ENCODE results near the gene PTPRC.

The PTPRC gene

GRCh38 chr1:198676253-198676652 is 37.4 kb downstream of the PTPRC start:
- DNase-seq = no peak

GRCh38 chr1:198677027-198677426 is 38.2 kb downstream of the PTPRC start:
- no peak for DNase-seq

DNA sequence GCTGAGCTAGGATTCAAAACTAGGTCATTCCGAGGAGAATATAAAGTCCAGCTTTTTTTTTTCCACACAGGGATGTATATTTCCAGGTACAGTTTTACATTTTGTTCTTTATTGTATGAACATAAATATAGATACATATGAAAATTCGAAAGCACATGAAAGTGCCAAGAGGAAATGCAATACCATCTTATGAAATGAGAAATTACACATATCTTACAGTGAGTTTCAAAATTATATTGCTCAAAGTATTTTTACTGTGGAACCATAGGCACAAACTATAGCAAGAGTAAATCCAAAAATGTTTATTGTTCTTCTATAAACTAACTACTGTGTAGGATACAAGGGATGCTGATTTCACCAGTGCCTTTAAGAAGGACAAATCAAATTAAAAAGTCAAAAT is 39.0 kb downstream of the PTPRC start:
- DNase-seq = no peak

DNA sequence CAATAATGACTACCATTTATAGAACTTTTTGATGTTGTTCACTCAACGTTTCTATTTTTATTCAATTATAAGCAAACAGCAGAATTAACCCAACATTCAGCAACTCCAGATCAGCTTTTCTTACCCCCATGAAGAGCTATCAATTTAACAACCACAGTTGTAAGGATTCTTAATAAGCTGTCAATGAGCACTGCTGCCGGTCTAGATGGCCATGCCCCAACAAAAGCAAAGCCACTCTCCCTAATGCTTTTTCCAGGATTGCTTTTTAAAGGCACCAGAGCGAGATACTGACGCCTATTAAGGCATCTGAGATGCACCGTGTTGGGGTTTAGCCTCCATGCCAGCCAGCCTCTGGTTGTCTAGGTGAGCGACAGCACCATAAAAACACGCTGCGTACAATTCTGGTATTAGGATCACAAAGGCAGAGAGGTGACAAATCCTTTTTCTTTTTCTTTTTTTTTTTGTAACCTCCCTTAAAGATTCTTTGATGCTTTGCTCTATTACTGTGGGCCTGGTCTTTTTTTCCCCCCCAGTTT is 39.5 kb downstream of the PTPRC start:
- no peak for DNase-seq

- DNase-seq = no peak
Measured at GRCh38 chr1:198678901-198679329, 40.1 kb downstream of the PTPRC start.

DNA sequence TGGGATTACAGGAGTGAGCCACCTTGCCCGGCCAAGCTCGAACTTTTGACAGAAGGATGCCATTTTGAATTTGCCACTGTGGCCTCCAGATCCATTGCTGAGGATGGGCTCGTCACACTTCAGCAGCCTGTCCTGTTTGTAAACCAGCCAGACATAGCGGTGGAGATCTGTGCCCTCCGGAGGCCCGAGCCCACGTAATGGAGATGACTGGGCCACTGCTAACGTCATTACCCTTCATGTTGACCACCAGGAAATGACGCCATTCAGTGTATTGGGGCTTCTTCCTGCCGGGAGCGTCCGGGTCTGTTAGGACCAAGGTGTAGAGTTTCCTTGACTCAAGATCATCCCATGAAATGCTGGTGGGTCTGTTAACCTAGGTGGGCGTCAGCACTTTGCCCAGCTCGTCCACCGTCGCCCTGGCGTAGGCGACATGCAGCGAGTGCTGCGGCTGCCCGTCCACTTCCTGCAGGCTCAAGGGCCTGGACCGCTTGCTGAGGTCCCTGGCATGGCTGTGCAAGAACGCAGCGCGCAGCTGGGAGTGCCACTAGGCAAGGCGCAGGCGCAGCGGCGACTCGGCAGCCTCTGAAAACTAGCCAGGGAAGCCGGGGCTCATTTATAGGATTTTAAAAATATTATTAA is 40.8 kb downstream of the PTPRC start:
- DNase-seq = no peak

DNA sequence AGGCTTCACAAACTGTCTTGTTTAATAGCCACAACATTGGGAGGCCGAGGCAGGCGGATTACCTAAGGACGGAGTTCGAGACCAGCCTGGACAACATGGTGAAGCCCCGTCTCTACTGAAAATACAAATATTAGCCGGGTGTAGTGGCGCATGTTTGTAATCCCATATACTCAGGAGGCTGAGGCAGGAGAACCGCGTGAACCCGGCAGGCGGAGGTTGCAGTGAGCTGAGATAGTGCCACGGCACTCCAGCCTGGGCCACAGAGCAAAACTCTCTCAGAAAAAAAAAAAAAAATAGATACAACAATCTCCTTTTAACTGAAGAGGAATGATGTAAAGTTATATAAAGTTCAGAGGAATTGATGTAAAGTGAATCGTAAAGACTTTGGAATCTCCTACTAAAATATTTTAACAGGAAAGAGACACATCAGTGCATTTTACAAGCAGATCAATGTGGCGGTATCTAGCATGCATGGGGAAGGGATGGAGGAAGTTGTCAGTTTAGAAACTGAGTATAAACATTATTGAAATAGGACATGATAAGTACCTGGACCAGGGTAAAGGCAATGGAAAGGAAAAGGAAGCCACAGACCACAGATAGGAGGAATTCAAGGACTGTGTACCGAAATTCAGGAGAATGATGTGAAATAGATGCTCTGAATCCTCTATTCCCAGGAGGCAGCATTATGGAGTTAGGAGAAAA is 41.5 kb downstream of the PTPRC start:
- no peak for DNase-seq

DNA sequence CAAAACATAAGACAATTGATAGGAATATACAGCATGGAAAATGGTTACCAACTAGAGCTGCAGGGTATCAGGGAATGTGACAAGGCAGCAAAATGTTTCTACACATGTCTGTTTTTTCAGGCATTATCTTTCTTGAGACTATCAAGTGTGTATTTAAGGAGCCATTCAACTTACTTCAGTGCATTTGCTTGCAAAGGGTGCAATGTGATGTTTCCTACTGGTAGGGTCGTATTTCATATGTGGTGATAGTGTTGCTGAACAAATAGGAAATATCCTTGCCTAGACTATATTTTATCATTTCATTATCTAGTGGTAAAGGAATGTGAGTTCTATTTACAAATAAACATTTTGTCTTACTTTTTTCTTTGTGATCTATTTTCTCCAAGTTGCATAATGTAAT is 42.4 kb downstream of the PTPRC start:
- no peak for DNase-seq

GRCh38 chr1:198681831-198682759 is 43.3 kb downstream of the PTPRC start:
- peak; percentile 36 for DNase-seq

GRCh38 chr1:198682850-198683249 is 44.0 kb downstream of the PTPRC start:
- DNase-seq = no peak

DNA sequence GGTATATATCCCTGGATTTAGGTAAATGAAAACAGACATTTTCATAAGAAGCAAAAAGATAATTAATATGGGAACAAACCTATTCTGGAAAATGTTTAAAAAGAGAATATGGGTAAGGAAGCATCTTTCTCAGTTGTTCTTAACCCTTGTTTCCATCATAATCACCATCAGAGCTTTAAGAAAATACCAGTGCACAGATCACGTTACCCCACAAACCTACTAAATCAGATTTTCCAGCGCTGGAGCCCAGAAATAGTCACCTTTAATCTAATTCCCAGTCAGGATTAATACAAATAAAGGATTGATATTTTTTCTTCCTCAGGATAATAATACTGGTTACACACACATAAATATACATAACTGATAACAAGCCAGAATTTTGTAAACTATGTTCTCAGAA is 44.6 kb downstream of the PTPRC start:
- no peak for DNase-seq

- DNase-seq = no peak
Measured at GRCh38 chr1:198686069-198686728, 47.4 kb downstream of the PTPRC start.

DNA sequence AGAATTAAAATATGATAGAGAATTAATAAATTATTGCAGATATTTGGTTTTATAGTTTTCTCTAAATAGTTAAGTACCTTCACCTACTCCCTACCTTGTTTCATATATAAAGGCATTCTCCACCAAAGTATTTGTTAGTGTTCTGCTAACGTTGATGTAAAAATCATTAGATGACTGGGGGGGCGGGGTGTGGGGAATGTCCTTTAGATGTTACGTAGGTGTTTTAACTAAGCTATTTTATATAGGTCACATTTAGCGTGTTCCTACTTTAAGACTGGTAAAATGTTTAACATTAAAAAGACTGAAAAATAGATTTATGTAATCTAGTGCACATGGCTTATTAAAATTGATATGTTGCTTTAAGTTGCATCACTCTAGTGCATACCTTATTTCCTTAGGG is 48.6 kb downstream of the PTPRC start:
- no peak for DNase-seq

DNA sequence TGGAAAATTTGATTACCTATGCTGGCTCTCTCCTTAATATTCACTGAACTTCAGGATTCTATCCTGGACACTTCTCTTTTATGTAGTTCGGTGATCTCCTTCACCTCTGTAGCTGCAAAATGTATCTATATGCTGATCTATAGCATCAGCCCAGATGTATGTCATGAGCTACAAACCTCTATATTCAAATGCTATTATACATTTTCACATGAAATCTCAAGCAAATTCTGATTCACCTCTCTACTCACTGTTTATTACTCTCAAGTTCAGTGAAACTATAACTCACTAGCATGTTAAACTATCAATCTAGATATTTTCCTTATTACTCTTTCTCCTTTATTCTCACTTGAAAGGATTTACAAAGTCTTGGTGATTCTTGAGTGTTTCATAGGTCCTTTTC is 52.2 kb downstream of the PTPRC start:
- no peak for DNase-seq

DNA sequence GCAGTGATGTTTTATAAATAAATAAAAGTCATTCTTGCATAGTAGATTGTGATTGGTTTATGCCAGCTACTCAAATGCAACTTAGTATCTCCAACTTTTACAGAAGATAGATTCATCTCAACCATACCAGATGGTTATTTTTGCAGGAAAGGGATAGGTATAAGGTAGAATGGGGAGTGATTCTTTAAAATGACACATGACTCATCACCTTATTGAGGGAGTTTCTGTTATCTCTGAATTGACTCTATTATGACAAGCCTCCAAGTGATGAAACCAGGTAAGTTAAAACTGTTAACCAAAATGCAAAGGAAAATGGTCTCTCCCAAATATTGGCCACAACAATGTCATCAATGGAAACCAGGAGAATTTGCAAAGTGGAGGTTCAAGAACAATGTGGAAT is 54.5 kb downstream of the PTPRC start:
- DNase-seq = no peak

DNA sequence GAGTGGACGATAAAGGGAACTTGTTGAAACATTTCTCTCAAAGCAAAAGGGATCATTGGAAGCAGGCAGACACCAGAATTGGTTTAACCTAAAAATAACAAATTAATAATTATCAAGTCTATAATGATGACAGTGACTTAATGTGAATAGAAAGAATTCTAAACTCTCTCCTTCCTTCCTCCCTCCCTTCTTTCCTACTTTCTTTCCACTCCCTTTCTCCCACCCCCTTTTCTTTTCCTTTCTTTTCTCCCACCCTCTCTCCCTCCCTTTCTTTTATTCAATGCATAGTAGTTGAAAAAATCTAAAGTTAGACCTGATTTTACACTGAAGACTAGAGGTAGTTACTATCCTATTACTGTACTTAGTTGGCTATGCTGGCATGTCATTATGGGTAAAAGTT is 55.7 kb downstream of the PTPRC start:
- DNase-seq = no peak

- no peak for DNase-seq
Measured at GRCh38 chr1:198696211-198696610, 57.4 kb downstream of the PTPRC start.

DNA sequence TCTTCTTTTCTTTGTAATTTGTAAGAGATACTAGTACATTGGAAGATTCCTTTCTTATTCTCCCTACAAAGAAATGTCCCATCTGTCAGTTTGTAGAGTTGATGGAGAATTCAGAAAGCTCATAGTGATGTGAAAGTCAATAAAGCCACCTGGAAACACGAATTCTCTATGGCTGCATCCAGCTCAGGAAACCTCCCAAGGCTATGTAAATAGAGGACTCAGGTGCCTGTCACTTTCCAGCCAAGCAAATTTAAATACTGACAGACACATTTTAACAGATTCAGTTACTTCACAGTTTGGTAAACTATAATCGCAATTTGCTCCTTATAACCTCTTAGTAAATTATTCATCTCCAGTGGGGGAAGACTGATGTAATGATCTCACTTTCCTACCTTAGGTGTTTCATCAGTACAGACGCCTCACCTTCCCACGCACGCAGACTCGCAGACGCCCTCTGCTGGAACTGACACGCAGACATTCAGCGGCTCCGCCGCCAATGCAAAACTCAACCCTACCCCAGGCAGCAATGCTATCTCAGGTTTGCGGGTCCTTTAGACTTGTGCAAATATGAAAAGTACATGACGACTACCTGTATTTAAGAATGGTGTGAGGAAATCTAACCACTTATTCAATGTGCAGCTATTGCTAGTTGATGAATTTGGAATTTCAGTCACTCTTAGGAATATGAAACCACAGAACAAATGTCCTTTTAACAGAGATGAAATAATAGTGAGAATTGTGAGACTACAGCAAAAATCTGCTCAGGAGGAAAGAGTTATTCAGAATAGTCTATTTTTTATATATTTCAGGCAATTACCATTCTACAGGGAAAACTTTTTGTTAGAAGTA is 60.6 kb downstream of the PTPRC start:
- peak; percentile 42 for DNase-seq

DNA sequence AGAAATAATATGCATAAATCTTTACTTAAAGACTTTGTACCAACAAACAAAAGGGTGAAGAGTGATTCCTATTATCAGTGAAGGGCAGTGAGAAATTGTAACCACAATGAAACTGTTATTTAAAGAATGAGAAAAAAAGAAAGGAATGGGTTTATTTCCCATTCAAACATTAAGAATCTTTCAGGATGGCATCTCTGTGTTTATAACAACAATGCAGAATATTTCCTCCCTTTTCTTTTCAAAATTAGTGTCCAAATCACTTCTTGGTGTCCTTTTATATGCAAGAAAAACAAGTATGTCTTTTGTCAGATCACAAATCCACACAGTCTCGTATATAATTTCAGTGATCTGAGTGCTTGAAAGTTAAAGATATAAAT is 61.2 kb downstream of the PTPRC start:
- DNase-seq = no peak

DNA sequence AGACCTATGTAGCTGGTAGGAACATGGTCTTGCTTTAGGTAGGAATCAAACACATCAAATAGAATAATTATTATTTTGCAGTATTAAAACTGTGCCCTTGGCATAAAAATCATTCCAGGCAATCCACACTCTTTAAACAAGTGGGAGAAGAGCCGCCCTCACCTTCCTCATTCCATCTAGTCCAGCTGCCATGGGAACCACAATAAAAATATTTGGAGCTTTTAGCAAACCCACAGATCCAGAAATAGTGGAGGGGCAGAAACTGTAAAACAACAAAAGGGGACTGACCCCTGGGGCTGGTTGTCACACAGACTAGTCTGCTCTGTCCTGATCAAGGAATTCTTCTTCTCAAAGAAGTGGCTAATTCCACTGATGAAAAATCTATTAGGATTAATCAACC is 61.6 kb downstream of the PTPRC start:
- no peak for DNase-seq

DNA sequence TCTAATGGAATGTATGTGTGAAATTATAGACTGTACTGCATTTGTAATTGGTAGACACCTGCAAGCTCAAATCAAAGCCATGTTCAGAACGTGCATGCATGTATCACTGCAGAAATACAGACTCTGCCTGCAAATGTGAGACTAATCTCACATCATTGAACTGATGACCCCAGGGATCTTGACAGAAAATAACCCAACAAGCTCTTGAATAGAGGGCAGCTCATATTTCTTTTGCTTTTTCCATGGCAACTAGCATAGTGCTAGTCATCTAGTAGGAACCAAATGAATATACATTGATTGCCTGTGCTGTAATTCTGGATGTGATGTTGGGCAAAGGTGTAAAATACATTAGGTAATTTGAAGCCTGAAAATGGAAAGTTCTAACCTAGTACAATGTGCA is 62.4 kb downstream of the PTPRC start:
- DNase-seq = no peak

Measured in right kidney (tissue), 1 donor.